Measurements from ENCODE around the gene SIAE. TPM values are rescaled to one million over a fixed set of nuclear protein-coding genes. Genes with fewer than 3 reads are reported as not detected.
A peak's percentile ranks its signal among the peaks of the same experiment; 100 is the strongest.

The SIAE gene
- total and polyA plus RNA-seq, 2 of the 4 experiments (the other 2 are of a cell fraction) = 4.7 to 12.0 TPM

GRCh38 chr11:124586238-124586860 lies 87.2 kb downstream of the SIAE start:
- H3K27ac ChIP-seq (ENCODE audit: insufficient read depth, low read length) = no peak overlapping the region
- H3K9ac ChIP-seq (ENCODE audit: low read depth, low read length) = no peak overlapping the region
- H3K9me1 ChIP-seq (ENCODE audit: insufficient read depth, low read length) = no peaks in the 10 kb centered on the region
- no peaks in the 10 kb centered on the region for H3K79me1 ChIP-seq (ENCODE audit: low read depth in 1 of 2, low read length in 2 of 2)
- peak; percentile 66 for DNase-seq
- ATAC-seq (ENCODE audit: low read depth) = no peak; the same call in 1 of the 2 replicates
- H2BK20ac ChIP-seq (ENCODE audit: low read depth, low read length) = no peak overlapping the region
- ChIA-PET POLR2A (ENCODE audit: unreplicated experiment) (no interaction called here), CTCF (interaction anchor here (0.6 to 1.6 kb wide), 5 partner anchors 18 to 517 kb away, joined by 3 to 10 read pairs (median 6); no protein-coding TSS in a partner anchor)
- H2BK120ac ChIP-seq (ENCODE audit: low read depth, low read length) = no peak overlapping the region
- no peak overlapping the region for H3K4me3 ChIP-seq (ENCODE audit: insufficient read depth, low read depth, low read length)
- no TSS peak for BruUV-seq (replicated peaks)
- no peaks in the 10 kb centered on the region for H3K9me3 ChIP-seq (ENCODE audit: control insufficient read depth, insufficient read depth, low read length)
- no peak overlapping the region for H3K56ac ChIP-seq (ENCODE audit: extremely low read depth, insufficient read depth, low read length)
- H2BK15ac ChIP-seq (ENCODE audit: low read depth, low read length) = no peak overlapping the region
- no peak overlapping the region for H4K91ac ChIP-seq (ENCODE audit: insufficient read depth, low read depth, low read length)
- H2AK5ac ChIP-seq (ENCODE audit: low read depth, low read length) = no peak overlapping the region
- no peak overlapping the region for H4K5ac ChIP-seq (ENCODE audit: low read depth, low read length)
- H3K18ac ChIP-seq (ENCODE audit: low read depth, low read length) = no peak overlapping the region
- intact Hi-C loops (cut with micrococcal nuclease) = loop anchor here (1.0 kb wide), 2 partner anchors 171 to 515 kb away; no protein-coding TSS in a partner anchor
- H3K36me3 ChIP-seq (ENCODE audit: control insufficient read depth, insufficient read depth, low read length) = no peaks in the 10 kb centered on the region
- no peak overlapping the region for H3K23ac ChIP-seq (ENCODE audit: low read depth, low read length)
- no peaks in the 10 kb centered on the region for H3K4me1 ChIP-seq (ENCODE audit: control insufficient read depth, insufficient read depth, low read length)
- no peak overlapping the region for H3K4me2 ChIP-seq (ENCODE audit: low read depth, low read length)
- dilution Hi-C loops (cut with HindIII; ENCODE audit: low sequenced_read_pairs, unreplicated experiment) = no loop called here
- WGBS, 2 experiments (ENCODE audit: extremely low coverage in 2 of 2, insufficient read length in 1 of 2) = no CpG with 5 or more reads among the region's 3 CpGs
- peaks cover 25% of the 10 kb centered on the region for H3K27me3 ChIP-seq (ENCODE audit: control insufficient read depth, insufficient read depth, low read length)
- TF ChIP-seq RAD21 (IDR thresholded peaks at IDR 0.05; ENCODE audit: low read length) (peak; percentile 60), FOS (IDR thresholded peaks at IDR 0.05; ENCODE audit: low read depth, low read length) (no peak), NFE2L2 (IDR thresholded peaks at IDR 0.05; ENCODE audit: low read depth, low read length) (no peak), CTCF (conservative IDR thresholded peaks at IDR 0.05; ENCODE audit: low read depth, low read length) (peak; percentile 76), MAFK (IDR thresholded peaks at IDR 0.05; ENCODE audit: low read depth, low read length) (no peak), ELK1 (IDR thresholded peaks at IDR 0.05; ENCODE audit: borderline replicate concordance, low read depth, low read length) (no peak), RCOR1 (IDR thresholded peaks at IDR 0.05; ENCODE audit: insufficient replicate concordance, low read length) (no peak), SMC3 (IDR thresholded peaks at IDR 0.05; ENCODE audit: low read depth, low read length) (peak; percentile 85), CEBPB (IDR thresholded peaks at IDR 0.05; ENCODE audit: low read depth, low read length) (no peak), BHLHE40 (IDR thresholded peaks at IDR 0.05; ENCODE audit: low read depth, low read length) (no peak)
- no peak overlapping the region for H3K14ac ChIP-seq (replicated peaks; ENCODE audit: low read depth, low read length)
- no peak overlapping the region for H3K4ac ChIP-seq (ENCODE audit: low read depth, low read length)
- no peaks in the 10 kb centered on the region for H4K20me1 ChIP-seq (ENCODE audit: insufficient read depth, low read length)
- H4K8ac ChIP-seq (ENCODE audit: low read depth in 2 of 2, low read length in 2 of 2) = no peak overlapping the region
- no peak overlapping the region for H2AK9ac ChIP-seq (replicated peaks; ENCODE audit: low read depth, low read length, poor library complexity)
- in situ Hi-C loops (cut with MboI; ENCODE audit: low sequenced_read_pairs) = loop anchor here (5.0 to 25.0 kb wide), 2 partner anchors 169 to 524 kb away; no protein-coding TSS in a partner anchor
- no peak overlapping the region for H2AFZ ChIP-seq (replicated peaks; ENCODE audit: low read length, poor library complexity)
- H2BK5ac ChIP-seq (ENCODE audit: low read depth, low read length, poor library complexity, severe bottlenecking) = no peak overlapping the region
